KOPT-K1 (cell line): Measurements from ENCODE around the gene SHISAL2B.

Experiments used
- H3K27ac ChIP-seq: fragments of 200-600 bp; sonication (generic); 2 replicates; pipeline ENCODE4 v1.5.1; 2016; ENCODE audit warnings: antibody characterized with exemption, mild to moderate bottlenecking, low read depth, low read length; ENCODE audit not compliant: poor library complexity, severe bottlenecking
- H3K36me3 ChIP-seq: fragments of 200-600 bp; sonication (generic); 2 replicates; pipeline ENCODE4 v1.5.1; 2017; ENCODE audit warnings: antibody characterized with exemption, mild to moderate bottlenecking, low read length, moderate library complexity; ENCODE audit not compliant: insufficient read depth
- H3K9me3 ChIP-seq: fragments of 200-600 bp; sonication (generic); 2 replicates; pipeline ENCODE4 v1.5.1; 2017; ENCODE audit warnings: antibody characterized with exemption, low read length, mild to moderate bottlenecking; ENCODE audit not compliant: insufficient read depth, poor library complexity, severe bottlenecking

SHISAL2B gene

GRCh38 chr5:64746446-64746845 lies 56.1 kb downstream of the SHISAL2B start:
- H3K27ac ChIP-seq: no peak overlapping the region
- H3K9me3 ChIP-seq: no peaks in the 10 kb centered on the region
- peaks cover 6% of the 10 kb centered on the region; the same call in 1 of the 2 replicates for H3K36me3 ChIP-seq

GRCh38 chr5:64749385-64749784 lies 59.1 kb downstream of the SHISAL2B start:
- no peak overlapping the region for H3K27ac ChIP-seq
- peaks cover 24% of the 10 kb centered on the region for H3K36me3 ChIP-seq
- no peaks in the 10 kb centered on the region for H3K9me3 ChIP-seq

GRCh38 chr5:64754066-64754465 lies 63.8 kb downstream of the SHISAL2B start:
- no peaks in the 10 kb centered on the region for H3K9me3 ChIP-seq
- peaks cover 25% of the 10 kb centered on the region for H3K36me3 ChIP-seq
- H3K27ac ChIP-seq: no peak overlapping the region

DNA sequence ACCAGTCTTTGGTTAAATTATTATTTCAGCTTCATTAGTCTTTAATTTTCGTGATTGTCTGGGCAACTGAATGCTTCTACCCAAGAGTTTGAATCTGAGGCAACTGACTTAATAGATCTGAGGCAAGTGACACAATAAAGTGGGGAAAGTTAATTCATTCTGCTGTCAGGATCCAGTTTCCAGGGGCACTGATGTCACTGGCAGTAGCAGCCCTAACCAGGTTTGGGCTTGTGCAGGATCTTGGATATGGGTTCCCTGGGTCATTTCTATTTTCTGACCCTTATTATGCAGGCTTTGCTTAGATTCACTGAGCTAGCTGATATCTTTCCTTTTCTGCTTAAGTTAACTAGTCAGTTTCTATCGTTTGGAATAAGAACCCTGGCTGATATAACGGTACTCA lies 68.6 kb downstream of the SHISAL2B start:
- Histone ChIP-seq H3K27ac (no peak overlapping the region), H3K36me3 (peaks cover 37% of the 10 kb centered on the region), H3K9me3 (no peaks in the 10 kb centered on the region)

DNA sequence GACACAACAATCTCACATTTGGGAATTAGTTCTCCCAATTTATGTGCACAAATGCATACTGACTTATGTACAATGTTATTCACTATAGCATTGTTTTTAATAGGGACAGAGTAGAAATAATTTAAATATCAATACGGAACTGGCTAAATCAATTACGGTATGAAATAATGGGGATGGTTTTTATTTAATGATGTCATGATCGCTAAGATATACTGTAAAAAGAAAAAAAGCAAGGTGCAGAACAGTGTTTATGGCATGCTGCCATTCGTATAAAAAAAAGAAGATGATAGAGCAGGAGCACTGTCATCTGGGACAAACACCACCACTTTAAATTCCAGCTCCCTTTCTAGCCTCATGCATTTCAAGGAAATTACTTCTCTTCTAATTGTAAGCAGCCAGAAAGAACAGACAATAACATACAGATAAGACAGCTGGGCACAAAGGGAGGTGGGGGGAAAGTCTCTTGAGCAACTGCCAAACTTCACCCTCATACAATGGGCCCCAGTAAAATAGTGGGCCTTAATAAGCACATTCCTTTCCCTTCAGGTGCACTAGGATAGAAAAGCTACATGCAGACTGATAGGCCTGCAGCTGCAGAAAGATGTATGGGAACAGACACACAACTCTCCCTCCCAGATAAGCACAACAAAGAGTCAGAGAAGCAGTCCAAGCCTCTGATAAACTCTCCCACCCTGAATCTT lies 69.8 kb downstream of the SHISAL2B start:
- H3K36me3 ChIP-seq: peaks cover 42% of the 10 kb centered on the region
- H3K27ac ChIP-seq: no peak overlapping the region
- no peaks in the 10 kb centered on the region for H3K9me3 ChIP-seq

DNA sequence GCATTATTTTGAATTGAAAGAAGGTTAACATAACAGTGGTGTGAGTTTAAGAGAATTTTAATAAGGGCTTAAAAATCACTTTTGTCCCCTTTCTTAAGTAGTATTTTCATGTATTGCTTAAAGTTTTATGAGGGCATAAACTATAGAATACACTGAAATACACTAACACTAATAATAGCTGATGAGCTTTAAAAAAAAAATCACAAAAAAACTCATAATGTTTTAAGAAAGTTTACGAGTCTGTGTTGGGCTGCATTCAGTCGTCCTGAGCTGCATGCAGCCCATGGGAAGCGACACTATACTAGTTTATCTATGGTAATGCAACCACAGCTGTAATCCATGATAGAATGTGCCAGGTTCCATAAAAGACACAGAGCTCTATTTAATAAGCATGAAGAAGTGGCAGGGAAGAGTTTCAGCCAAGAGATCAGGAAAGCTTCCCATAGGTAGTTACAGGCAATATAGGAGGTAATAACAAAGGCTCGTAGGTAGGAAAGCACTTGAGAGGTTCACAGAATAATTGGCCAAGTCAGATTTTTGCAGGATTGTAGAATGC lies 73.7 kb downstream of the SHISAL2B start:
- peaks cover 52% of the 10 kb centered on the region for H3K36me3 ChIP-seq

GRCh38 chr5:64765804-64766504 lies 75.7 kb downstream of the SHISAL2B start:
- no peak overlapping the region for H3K27ac ChIP-seq

More for the DNA sequence above, 73.7 kb downstream of the SHISAL2B start:
- H3K9me3 ChIP-seq: no peaks in the 10 kb centered on the region
- no peak overlapping the region for H3K27ac ChIP-seq

GRCh38 chr5:64766941-64767340 lies 76.6 kb downstream of the SHISAL2B start:
- H3K9me3 ChIP-seq: no peaks in the 10 kb centered on the region
- H3K36me3 ChIP-seq: peaks cover 33% of the 10 kb centered on the region
- no peak overlapping the region for H3K27ac ChIP-seq

More at GRCh38 chr5:64765804-64766504, 75.7 kb downstream of the SHISAL2B start:
- peaks cover 42% of the 10 kb centered on the region for H3K36me3 ChIP-seq
- H3K9me3 ChIP-seq: no peaks in the 10 kb centered on the region
